GM19463 (cell line): Measurements from ENCODE around the gene VPS33B.

Experiments used
- ATAC-seq: cut with Tn5 transposase; IDR thresholded peaks from one replicate; pipeline ENCODE4 v1.9.1; 2021; ENCODE audit warnings: mild to moderate bottlenecking, moderate library complexity; ENCODE audit not compliant: unreplicated experiment

The VPS33B gene

GRCh38 chr15:90953947-90954711 lies 68.3 kb downstream of the VPS33B start:
- no peak for ATAC-seq

GRCh38 chr15:90952901-90953677 lies 69.3 kb downstream of the VPS33B start:
- no peak for ATAC-seq

GRCh38 chr15:90950676-90951075 lies 71.7 kb downstream of the VPS33B start:
- no peak for ATAC-seq

- ATAC-seq: no peak
These were observed 72.3 kb downstream of the VPS33B start for GRCh38 chr15:90949979-90950675.
